Esophagus (tissue), 2 donors: Measurements from ENCODE around the gene ZMYND10. TPM values are rescaled to one million over a fixed set of nuclear protein-coding genes. Genes with fewer than 3 reads are reported as not detected.

Experiments used
- H3K27ac ChIP-seq, 2 donors: one replicate each; pipeline ENCODE4 v1.5.1; 2013; ENCODE audit warnings: low read depth in 2 of 2, mild to moderate bottlenecking in 2 of 2, inconsistent platforms in 1 of 2, low read length in 1 of 2, moderate library complexity in 1 of 2
- H3K27me3 ChIP-seq, 2 donors: one replicate each; pipeline ENCODE4 v1.6.1; 2013; ENCODE audit warnings: low read length in 2 of 2, control low read depth in 1 of 2, mild to moderate bottlenecking in 1 of 2; ENCODE audit not compliant: insufficient read depth in 2 of 2, control insufficient read depth in 1 of 2
- H3K36me3 ChIP-seq, 2 donors: one replicate each; pipeline ENCODE4 v1.6.1; 2013; ENCODE audit warnings: low read length in 1 of 2; ENCODE audit not compliant: control insufficient read depth in 2 of 2, insufficient read depth in 2 of 2
- H3K4me1 ChIP-seq, 2 donors: one replicate each; pipeline ENCODE4 v1.6.1; 2013; ENCODE audit warnings: low read length in 1 of 2; ENCODE audit not compliant: control insufficient read depth in 2 of 2, insufficient read depth in 2 of 2
- H3K4me3 ChIP-seq, 2 donors: one replicate each; pipeline ENCODE4 v1.5.1; 2013; ENCODE audit warnings: low read length in 2 of 2, mild to moderate bottlenecking in 2 of 2, low read depth in 1 of 2, moderate library complexity in 1 of 2
- H3K9me3 ChIP-seq, 2 donors: one replicate each; pipeline ENCODE4 v1.6.1; 2013; ENCODE audit warnings: mild to moderate bottlenecking in 2 of 2, low read depth in 1 of 2, low read length in 1 of 2, moderate library complexity in 1 of 2; ENCODE audit not compliant: control insufficient read depth in 2 of 2, insufficient read depth in 1 of 2
- WGBS, 2 donors: extraction: QIAGEN DNeasy Blood & Tissue Kit; methylation state at CpG; one replicate each; pipeline ENCODE4 v1.1.7; 2013; 5-methylcytosine and 5-hydroxymethylcytosine counted together
- polyA plus RNA-seq, 2 donors: library from polyadenylated mRNA; stranded (reverse); fragments of 200-250 nt; gene quantifications; one replicate each; pipeline ENCODE4 v1.2.3, GENCODE V29; 2013
- donor health status: healthy with polysubstance abuse.
- donor health status: Bipolar disorder and iron deficiency.

Gene ZMYND10
- polyA plus RNA-seq, 2 donors = 0.29 to 0.35 TPM

- H3K9me3 ChIP-seq = no peaks in the 10 kb centered on the region
- H3K27ac ChIP-seq = peak within 1 kb of the TSS; percentile 82 to 89
- H3K4me3 ChIP-seq = peak within 1 kb of the TSS; percentile 67 to 83
- 51 to 57% methylated on average over 28 to 31 of the region's 31 CpGs for WGBS, 2 donors
- peaks cover 0 to 19% of the 10 kb centered on the region in 2 donors for H3K36me3 ChIP-seq
- H3K4me1 ChIP-seq = peaks cover 0 to 34% of the 10 kb centered on the region in 2 donors
- H3K27me3 ChIP-seq = no peaks in the 10 kb centered on the region
Observed at GRCh38 chr3:50322386-50323091, 23.0 kb downstream of the ZMYND10 start, which contains the start of gene HYAL2. Gene HYAL2, minus strand, starts transcription at chr3:50322745. Its CDS starts 2,256 bp downstream, at chr3:50320489.

- Histone ChIP-seq H3K27me3 (no peaks in the 10 kb centered on the region), H3K4me3 (peak overlapping the region; percentile 67 to 83), H3K36me3 (peaks cover 0 to 19% of the 10 kb centered on the region in 2 donors), H3K9me3 (no peaks in the 10 kb centered on the region), H3K4me1 (peaks cover 0 to 34% of the 10 kb centered on the region in 2 donors), H3K27ac (peak overlapping the region; percentile 82)
- 26 to 44% methylated on average over 13 to 14 of the region's 14 CpGs for WGBS, 2 donors
Observed at GRCh38 chr3:50322115-50322385, 23.5 kb downstream of the ZMYND10 start.

GRCh38 chr3:50321336-50322114 lies 24.0 kb downstream of the ZMYND10 start:
- no peaks in the 10 kb centered on the region for H3K9me3 ChIP-seq
- peaks cover 0 to 32% of the 10 kb centered on the region in 2 donors for H3K4me1 ChIP-seq
- peaks cover 0 to 19% of the 10 kb centered on the region in 2 donors for H3K36me3 ChIP-seq
- no peaks in the 10 kb centered on the region for H3K27me3 ChIP-seq
- 0 to 1% methylated on average over 51 to 59 of the region's 59 CpGs for WGBS, 2 donors
- peak overlapping the region; percentile 67 to 83 for H3K4me3 ChIP-seq
- peak overlapping the region; percentile 82 to 89 for H3K27ac ChIP-seq

- Histone ChIP-seq H3K27me3 (no peaks in the 10 kb centered on the region), H3K4me1 (peaks cover 0 to 36% of the 10 kb centered on the region in 2 donors), H3K27ac (peak overlapping the region; percentile 82 to 89), H3K9me3 (no peaks in the 10 kb centered on the region), H3K4me3 (peak overlapping the region; percentile 67 to 83), H3K36me3 (peaks cover 0 to 14% of the 10 kb centered on the region in 2 donors)
- 0% methylated on average over 36 to 45 of the region's 45 CpGs for WGBS, 2 donors
Observed at GRCh38 chr3:50320853-50321335, 24.6 kb downstream of the ZMYND10 start.

- H3K36me3 ChIP-seq = peaks cover 0 to 10% of the 10 kb centered on the region in 2 donors
- H3K4me3 ChIP-seq = peak overlapping the region; percentile 67 to 83
- H3K9me3 ChIP-seq = no peaks in the 10 kb centered on the region
- peaks cover 0 to 36% of the 10 kb centered on the region in 2 donors for H3K4me1 ChIP-seq
- WGBS, 2 donors = 64 to 68% methylated on average over 29 of the region's 29 CpGs
- no peaks in the 10 kb centered on the region for H3K27me3 ChIP-seq
- peak overlapping the region; percentile 82 to 89 for H3K27ac ChIP-seq
Observed at GRCh38 chr3:50319894-50320625, 25.5 kb downstream of the ZMYND10 start.

GRCh38 chr3:50319181-50319893 lies 26.2 kb downstream of the ZMYND10 start:
- H3K4me3 ChIP-seq = peak overlapping the region in 1 of 2 donors; percentile 67
- peaks cover 0 to 40% of the 10 kb centered on the region in 2 donors for H3K4me1 ChIP-seq
- peaks cover 0 to 10% of the 10 kb centered on the region in 2 donors for H3K36me3 ChIP-seq
- no peaks in the 10 kb centered on the region for H3K9me3 ChIP-seq
- WGBS, 2 donors = 77 to 89% methylated on average over 16 of the region's 16 CpGs
- peak overlapping the region; percentile 96 to 100 for H3K27ac ChIP-seq
- H3K27me3 ChIP-seq = no peaks in the 10 kb centered on the region

GRCh38 chr3:50318615-50319014 lies 26.9 kb downstream of the ZMYND10 start:
- Histone ChIP-seq H3K9me3 (no peaks in the 10 kb centered on the region), H3K27me3 (no peaks in the 10 kb centered on the region), H3K4me1 (peaks cover 0 to 40% of the 10 kb centered on the region in 2 donors), H3K4me3 (no peak overlapping the region), H3K36me3 (peaks cover 0 to 10% of the 10 kb centered on the region in 2 donors), H3K27ac (peak overlapping the region; percentile 96 to 100)
- 73 to 75% methylated on average over 10 of the region's 10 CpGs for WGBS, 2 donors

- peaks cover 0 to 10% of the 10 kb centered on the region in 2 donors for H3K36me3 ChIP-seq
- H3K27me3 ChIP-seq = no peaks in the 10 kb centered on the region
- 75 to 80% methylated on average over 11 of the region's 11 CpGs for WGBS, 2 donors
- peak overlapping the region; percentile 96 to 100 for H3K27ac ChIP-seq
- H3K9me3 ChIP-seq = no peaks in the 10 kb centered on the region
- no peak overlapping the region for H3K4me3 ChIP-seq
- H3K4me1 ChIP-seq = peaks cover 0 to 40% of the 10 kb centered on the region in 2 donors
Observed at GRCh38 chr3:50318163-50318562, 27.4 kb downstream of the ZMYND10 start.
